ENCODE data around the gene IFNA21. TPM values are rescaled to one million over a fixed set of nuclear protein-coding genes. Genes with fewer than 3 reads are reported as not detected.
A peak's percentile ranks its signal among the peaks of the same experiment; 100 is the strongest.
"Not testable (repeated sequence)": the region's sequence is repeated elsewhere in the genome, so short reads cannot be mapped to it uniquely, and the experiment has no call there.

The IFNA21 gene
- total RNA-seq (ENCODE audit: low replicate concordance): not detected in 2 replicates

GRCh38 chr9:21166560-21166959 is at the start of gene IFNA21:
Gene IFNA21, minus strand, starts transcription at chr9:21166660. Its CDS starts 48 bp downstream, at chr9:21166612.
- H3K4me1 ChIP-seq; H3K4me3 Mint-ChIP-seq; H3K27ac Mint-ChIP-seq; H3K79me2 ChIP-seq (ENCODE audit: low read depth); H3K4me3 ChIP-seq; H3K4me1 Mint-ChIP-seq; H3K9ac ChIP-seq; H3K27ac ChIP-seq; H3F3A ChIP-seq (ENCODE audit: low read depth); H4K20me1 ChIP-seq (ENCODE audit: low read depth); H3K9me3 Mint-ChIP-seq; H3K4me2 ChIP-seq; H3K36me3 Mint-ChIP-seq; H3K9me3 ChIP-seq (ENCODE audit: low read depth); H3K27me3 ChIP-seq; H3K36me3 ChIP-seq; H2AFZ ChIP-seq (replicated peaks); DNase-seq (ENCODE audit: low spot score); H3K27me3 Mint-ChIP-seq (ENCODE audit: insufficient read depth, low read depth): not testable (repeated sequence)

- Histone ChIP-seq H2AFZ (replicated peaks) (peak overlapping the region; percentile 89), H3K27me3 (peaks cover 20% of the 10 kb centered on the region)
- not testable (repeated sequence) for H3K27me3 Mint-ChIP-seq (ENCODE audit: insufficient read depth, low read depth); H3K4me2 ChIP-seq; H3K9me3 ChIP-seq (ENCODE audit: low read depth); H3K36me3 ChIP-seq; H3K9me3 Mint-ChIP-seq; H3K4me1 ChIP-seq; H3K27ac Mint-ChIP-seq; H3K4me1 Mint-ChIP-seq; H3K4me3 ChIP-seq; H3K9ac ChIP-seq; H3F3A ChIP-seq (ENCODE audit: low read depth); H3K36me3 Mint-ChIP-seq; H4K20me1 ChIP-seq (ENCODE audit: low read depth); H3K4me3 Mint-ChIP-seq; H3K27ac ChIP-seq; H3K79me2 ChIP-seq (ENCODE audit: low read depth)
- peak; percentile 37 for DNase-seq (ENCODE audit: low spot score)
- TF ChIP-seq, protein P1, sequence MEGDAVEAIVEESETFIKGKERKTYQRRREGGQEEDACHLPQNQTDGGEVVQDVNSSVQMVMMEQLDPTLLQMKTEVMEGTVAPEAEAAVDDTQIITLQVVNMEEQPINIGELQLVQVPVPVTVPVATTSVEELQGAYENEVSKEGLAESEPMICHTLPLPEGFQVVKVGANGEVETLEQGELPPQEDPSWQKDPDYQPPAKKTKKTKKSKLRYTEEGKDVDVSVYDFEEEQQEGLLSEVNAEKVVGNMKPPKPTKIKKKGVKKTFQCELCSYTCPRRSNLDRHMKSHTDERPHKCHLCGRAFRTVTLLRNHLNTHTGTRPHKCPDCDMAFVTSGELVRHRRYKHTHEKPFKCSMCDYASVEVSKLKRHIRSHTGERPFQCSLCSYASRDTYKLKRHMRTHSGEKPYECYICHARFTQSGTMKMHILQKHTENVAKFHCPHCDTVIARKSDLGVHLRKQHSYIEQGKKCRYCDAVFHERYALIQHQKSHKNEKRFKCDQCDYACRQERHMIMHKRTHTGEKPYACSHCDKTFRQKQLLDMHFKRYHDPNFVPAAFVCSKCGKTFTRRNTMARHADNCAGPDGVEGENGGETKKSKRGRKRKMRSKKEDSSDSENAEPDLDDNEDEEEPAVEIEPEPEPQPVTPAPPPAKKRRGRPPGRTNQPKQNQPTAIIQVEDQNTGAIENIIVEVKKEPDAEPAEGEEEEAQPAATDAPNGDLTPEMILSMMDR (IDR thresholded peaks at IDR 0.05): peak; percentile 59
Observed at GRCh38 chr9:21213411-21214326, 47.2 kb upstream of the IFNA21 start.

DNA sequence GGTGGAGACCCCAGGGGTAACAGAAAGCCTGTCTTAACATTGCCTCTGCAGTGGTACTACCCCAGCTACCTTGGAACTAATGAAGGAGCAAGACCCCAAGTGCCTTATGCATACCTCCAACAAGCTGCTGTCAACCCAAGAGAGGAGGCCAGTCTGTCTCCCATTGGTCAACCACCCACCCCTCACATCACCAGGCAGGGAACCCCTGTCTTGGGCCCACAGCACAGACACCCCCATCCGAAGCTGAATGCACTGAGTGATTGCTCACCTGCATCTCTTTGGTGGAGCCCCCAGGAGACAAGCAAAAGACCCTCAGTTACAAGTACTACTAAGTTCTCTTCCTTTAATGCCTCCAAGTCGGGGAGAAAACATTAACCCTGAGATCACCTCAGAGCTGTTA is 45.7 kb upstream of the IFNA21 start:
- DNase-seq (ENCODE audit: low spot score); H3K4me1 ChIP-seq; H3K9ac ChIP-seq; H3K4me2 ChIP-seq; H3K36me3 ChIP-seq; H3K4me3 ChIP-seq; H3K27me3 Mint-ChIP-seq (ENCODE audit: insufficient read depth, low read depth); H4K20me1 ChIP-seq (ENCODE audit: low read depth); H3K9me3 ChIP-seq (ENCODE audit: low read depth); H3F3A ChIP-seq (ENCODE audit: low read depth); H3K4me3 Mint-ChIP-seq; H3K9me3 Mint-ChIP-seq; H3K79me2 ChIP-seq (ENCODE audit: low read depth); H3K36me3 Mint-ChIP-seq; H3K4me1 Mint-ChIP-seq; H3K27ac ChIP-seq; H2AFZ ChIP-seq (replicated peaks): not testable (repeated sequence)
- peaks cover 11% of the 10 kb centered on the region for H3K27me3 ChIP-seq
- peak overlapping the region; percentile 80 for H3K27ac Mint-ChIP-seq

GRCh38 chr9:21210782-21211181 is 44.3 kb upstream of the IFNA21 start:
- H3F3A ChIP-seq (ENCODE audit: low read depth); H3K27ac Mint-ChIP-seq; H3K36me3 Mint-ChIP-seq; H3K4me1 Mint-ChIP-seq; H4K20me1 ChIP-seq (ENCODE audit: low read depth); H2AFZ ChIP-seq (replicated peaks); H3K4me3 Mint-ChIP-seq; H3K27ac ChIP-seq; H3K4me2 ChIP-seq; DNase-seq (ENCODE audit: low spot score); H3K9ac ChIP-seq; H3K4me3 ChIP-seq; H3K27me3 ChIP-seq; H3K36me3 ChIP-seq; H3K27me3 Mint-ChIP-seq (ENCODE audit: insufficient read depth, low read depth); H3K79me2 ChIP-seq (ENCODE audit: low read depth); H3K9me3 ChIP-seq (ENCODE audit: low read depth); H3K4me1 ChIP-seq; H3K9me3 Mint-ChIP-seq: not testable (repeated sequence)

GRCh38 chr9:21210311-21210710 is 43.9 kb upstream of the IFNA21 start:
- Histone ChIP-seq H3K36me3 (no peaks in the 10 kb centered on the region), H3K79me2 (ENCODE audit: low read depth) (no peaks in the 10 kb centered on the region), H3F3A (ENCODE audit: low read depth) (no peaks in the 10 kb centered on the region), H4K20me1 (ENCODE audit: low read depth) (no peaks in the 10 kb centered on the region), H3K27ac (no peak overlapping the region), H3K27me3 (no peaks in the 10 kb centered on the region), H3K4me1 (no peaks in the 10 kb centered on the region), H3K4me3 (no peak overlapping the region), H3K4me2 (no peak overlapping the region), H3K9me3 (ENCODE audit: low read depth) (no peaks in the 10 kb centered on the region), H2AFZ (replicated peaks) (no peak overlapping the region), H3K9ac (no peak overlapping the region)
- no peak for DNase-seq (ENCODE audit: low spot score)
- peaks cover 4% of the 10 kb centered on the region for H3K4me1 Mint-ChIP-seq
- no peak overlapping the region for H3K4me3 Mint-ChIP-seq
- no peaks in the 10 kb centered on the region for H3K27me3 Mint-ChIP-seq (ENCODE audit: insufficient read depth, low read depth)
- H3K27ac Mint-ChIP-seq: no peak overlapping the region
- H3K36me3 Mint-ChIP-seq: no peaks in the 10 kb centered on the region
- no peak for TF ChIP-seq EZH2 (IDR thresholded peaks at IDR 0.05)
- TF ChIP-seq EZH2phosphoT487 (IDR thresholded peaks at IDR 0.05): no peak
- TF ChIP-seq, protein P1 (IDR thresholded peaks at IDR 0.05): no peak
- no peaks in the 10 kb centered on the region for H3K9me3 Mint-ChIP-seq

GRCh38 chr9:21207043-21207442 is 40.6 kb upstream of the IFNA21 start, which contains the start of gene IFNA10:
Gene IFNA10, minus strand, starts transcription at chr9:21207143. Its CDS starts 46 bp downstream, at chr9:21207097.
- H3K4me2 ChIP-seq; H3K4me1 Mint-ChIP-seq; H2AFZ ChIP-seq (replicated peaks); H3K4me1 ChIP-seq; H3K9me3 ChIP-seq (ENCODE audit: low read depth); H4K20me1 ChIP-seq (ENCODE audit: low read depth); H3K36me3 Mint-ChIP-seq; H3K36me3 ChIP-seq; H3K27ac ChIP-seq; H3K79me2 ChIP-seq (ENCODE audit: low read depth); H3K27ac Mint-ChIP-seq; H3K9ac ChIP-seq; H3K4me3 ChIP-seq; H3K27me3 Mint-ChIP-seq (ENCODE audit: insufficient read depth, low read depth); H3K9me3 Mint-ChIP-seq; H3F3A ChIP-seq (ENCODE audit: low read depth); H3K27me3 ChIP-seq; H3K4me3 Mint-ChIP-seq; DNase-seq (ENCODE audit: low spot score): not testable (repeated sequence)

Measured in neural progenitor cell (in vitro differentiated cells).